GM18505 (cell line): Measurements from ENCODE around the gene ATP6V1B1.

ENCODE experiments used
- ATAC-seq: cut with Tn5 transposase; IDR thresholded peaks from one replicate; pipeline ENCODE4 v1.9.1; 2021; ENCODE audit not compliant: unreplicated experiment
- POLR2A ChIP-seq: IDR thresholded peaks from 4 replicates; pipeline ENCODE4 v1.6.1; 2011; ENCODE audit warnings: borderline replicate concordance; ENCODE audit not compliant: insufficient read depth, insufficient read length; ENCODE audit errors: extremely low read depth

The ATP6V1B1 gene

DNA sequence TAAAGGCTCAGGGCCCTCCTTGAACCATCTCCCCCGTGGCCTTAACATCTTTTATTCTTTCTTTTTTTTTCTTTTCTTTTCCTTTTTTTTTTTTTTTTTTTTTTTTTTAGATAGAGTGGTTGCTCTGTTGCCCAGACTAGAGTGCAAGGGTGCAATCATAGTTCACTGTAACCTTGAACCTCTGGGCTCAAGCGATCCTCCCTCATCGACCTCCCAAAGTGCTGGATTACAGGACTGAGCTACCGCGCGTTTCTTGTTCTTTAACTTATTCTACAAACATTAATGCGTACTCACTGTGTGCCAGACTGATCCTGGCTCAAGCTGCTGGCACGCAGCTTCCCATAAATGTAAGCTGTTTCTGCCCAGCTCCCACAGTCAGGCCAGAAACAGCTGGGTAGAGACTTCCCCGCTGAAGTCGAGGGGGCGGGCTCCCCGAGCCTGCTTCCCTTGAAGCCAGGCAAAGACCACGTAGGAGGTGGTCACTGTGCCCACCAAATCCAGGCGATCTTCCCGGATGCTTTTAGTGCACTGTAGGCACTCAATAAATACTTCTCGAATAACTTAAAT lies 29.2 kb upstream of the ATP6V1B1 start:
- no peak for ATAC-seq
- no peak for TF ChIP-seq POLR2A

DNA sequence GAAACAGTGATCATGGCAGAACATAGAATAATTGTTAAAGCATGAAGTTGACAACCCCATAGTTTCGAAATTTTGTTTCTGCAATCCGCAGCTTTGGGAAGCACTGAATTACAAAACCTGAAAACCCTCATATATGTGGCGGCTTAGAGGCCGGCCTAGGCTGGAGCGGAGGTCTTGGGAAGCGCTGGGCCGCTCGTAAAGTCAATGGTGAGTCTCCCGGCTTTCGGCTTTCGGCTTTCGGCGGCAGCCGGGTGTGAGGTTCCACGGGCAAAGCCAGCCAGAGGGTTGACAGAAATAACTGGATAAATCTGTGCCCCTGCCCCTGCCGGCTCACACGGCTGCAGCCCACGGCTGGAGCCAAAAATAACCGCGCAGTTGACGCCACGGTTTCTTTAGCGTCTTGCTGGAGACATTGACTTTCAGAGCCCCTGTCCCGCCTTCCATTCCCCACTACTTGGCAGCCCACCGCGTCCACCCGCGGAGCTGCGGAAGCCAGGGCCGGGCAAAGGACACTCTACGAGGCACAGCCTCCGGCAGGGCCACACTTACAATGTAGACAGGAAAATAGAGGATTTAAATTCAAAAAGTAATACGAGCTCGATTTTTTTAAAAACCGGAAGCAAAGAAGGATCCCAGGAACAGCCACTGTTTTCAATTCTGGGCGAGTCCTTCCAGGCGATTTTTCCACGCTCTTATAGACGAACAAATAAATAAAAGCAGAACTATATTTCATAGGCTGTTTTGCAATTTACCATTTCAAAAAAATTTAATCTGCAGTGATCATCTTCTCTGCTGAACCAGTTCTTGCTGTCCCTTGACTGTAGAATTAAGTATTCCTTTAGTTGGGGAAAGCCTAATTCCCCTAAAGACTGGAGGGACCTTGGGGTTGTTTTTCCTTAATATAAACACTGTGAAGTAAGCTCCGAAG lies 28.3 kb upstream of the ATP6V1B1 start:
- ATAC-seq = no peak

DNA sequence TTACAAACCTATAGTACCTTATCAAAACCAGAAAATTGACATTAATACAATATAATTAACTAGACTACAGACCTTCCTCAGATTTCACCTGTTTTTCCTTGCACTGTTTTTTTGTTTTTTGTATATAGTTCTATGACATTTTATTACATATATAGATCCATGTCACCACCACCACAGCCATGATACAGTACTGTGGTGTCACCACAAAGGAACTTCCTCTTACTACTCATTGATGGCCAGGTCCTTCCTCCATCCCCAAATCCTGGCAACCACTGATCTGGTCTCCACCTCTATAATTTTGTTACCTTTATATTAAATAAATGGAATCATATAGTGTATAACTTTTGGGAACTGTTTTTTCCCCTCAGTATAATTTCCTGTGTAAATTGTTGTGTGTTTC lies 19.4 kb upstream of the ATP6V1B1 start:
- ATAC-seq = no peak
- TF ChIP-seq POLR2A = no peak

More for the DNA sequence above, 28.3 kb upstream of the ATP6V1B1 start:
- no peak for TF ChIP-seq POLR2A

DNA sequence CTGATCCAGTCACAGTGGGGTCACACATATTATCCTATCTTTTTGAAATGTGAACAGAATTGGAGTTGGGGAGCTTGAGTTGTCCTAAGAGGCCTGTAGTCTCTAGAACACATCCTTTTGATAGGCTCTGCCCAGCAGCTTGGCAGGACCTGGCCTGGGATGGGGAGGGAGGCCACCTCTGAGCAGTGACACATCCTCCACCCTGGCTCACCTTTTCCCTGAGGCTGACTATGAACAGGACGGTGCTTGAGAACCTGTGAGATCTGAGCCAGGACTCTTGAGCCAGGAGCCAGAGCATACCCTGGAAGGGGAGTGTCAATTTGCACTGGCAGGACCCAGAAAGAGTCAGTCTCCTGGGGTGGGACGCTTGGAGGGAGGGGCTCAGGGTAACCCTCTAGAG lies 17.7 kb upstream of the ATP6V1B1 start:
- no peak for ATAC-seq

DNA sequence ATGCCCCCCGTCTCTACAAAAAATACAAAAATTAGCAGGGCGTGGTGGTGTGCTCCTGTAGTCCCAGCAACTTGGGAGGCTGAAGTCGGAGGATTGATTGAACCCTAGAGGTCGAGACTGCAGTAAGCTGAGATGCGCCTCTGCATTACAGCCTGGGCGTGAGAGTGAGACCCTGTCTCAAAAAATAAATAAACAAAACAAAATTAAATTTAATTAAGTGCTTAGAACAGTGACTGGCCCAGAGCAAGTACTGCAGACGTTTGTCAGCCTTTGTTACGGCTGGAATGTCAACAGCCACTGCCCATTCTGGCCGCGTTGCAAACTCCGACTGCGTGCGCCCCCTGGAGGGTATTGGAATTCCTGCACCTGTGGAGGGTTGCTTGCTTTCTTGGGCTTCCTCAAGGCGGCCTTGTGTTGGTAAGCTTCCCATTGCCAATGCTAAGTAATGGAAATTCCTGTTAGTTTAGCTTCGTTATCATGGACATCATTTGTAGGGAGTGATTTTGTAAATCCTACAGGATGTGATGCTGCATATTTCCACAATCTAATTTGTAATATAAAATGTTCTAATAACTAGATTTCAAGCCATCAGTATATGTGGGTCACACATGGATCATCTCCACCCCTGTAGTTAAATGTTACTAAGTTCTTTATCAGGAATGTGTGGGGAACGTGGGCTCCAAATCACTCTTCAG lies 15.9 kb upstream of the ATP6V1B1 start:
- ATAC-seq = peak; percentile 71

More for the DNA sequence above, 17.7 kb upstream of the ATP6V1B1 start:
- no peak for TF ChIP-seq POLR2A

DNA sequence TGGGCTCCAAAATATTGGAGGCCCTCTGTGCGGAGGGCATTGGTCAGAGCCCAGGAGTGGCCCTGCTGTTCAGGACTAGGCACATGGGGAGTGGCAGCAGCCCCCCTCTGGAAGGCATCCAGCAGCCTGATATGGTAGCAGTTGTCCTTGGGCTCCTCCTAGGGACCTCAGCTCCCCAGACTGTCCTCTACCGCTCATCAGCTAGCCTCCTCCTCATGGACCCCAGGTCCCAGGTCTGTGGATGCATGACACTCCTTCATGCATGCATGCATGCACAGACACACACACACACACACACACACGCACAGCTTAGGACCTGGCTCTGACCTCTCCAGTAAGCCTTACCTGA lies 15.4 kb upstream of the ATP6V1B1 start:
- ATAC-seq = no peak
- TF ChIP-seq POLR2A = no peak

More for the DNA sequence above, 15.9 kb upstream of the ATP6V1B1 start:
- no peak for TF ChIP-seq POLR2A

DNA sequence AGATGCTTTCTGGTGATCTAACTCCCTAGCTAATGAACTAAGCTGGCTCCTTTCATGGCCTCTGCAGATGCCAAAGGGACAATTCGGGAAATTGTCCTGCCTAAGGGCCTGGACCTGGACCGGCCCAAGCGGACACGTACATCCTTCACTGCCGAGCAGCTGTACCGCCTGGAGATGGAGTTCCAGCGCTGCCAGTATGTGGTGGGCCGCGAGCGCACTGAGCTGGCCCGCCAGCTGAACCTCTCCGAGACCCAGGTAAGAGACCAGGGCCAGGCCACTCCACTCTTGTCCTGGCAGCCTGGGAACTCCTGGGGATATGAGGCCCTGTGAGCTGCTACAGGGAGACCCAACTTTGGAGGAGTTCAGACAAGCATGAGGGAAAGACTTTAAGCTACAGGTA lies 14.7 kb upstream of the ATP6V1B1 start:
- TF ChIP-seq POLR2A = no peak
- ATAC-seq = no peak

DNA sequence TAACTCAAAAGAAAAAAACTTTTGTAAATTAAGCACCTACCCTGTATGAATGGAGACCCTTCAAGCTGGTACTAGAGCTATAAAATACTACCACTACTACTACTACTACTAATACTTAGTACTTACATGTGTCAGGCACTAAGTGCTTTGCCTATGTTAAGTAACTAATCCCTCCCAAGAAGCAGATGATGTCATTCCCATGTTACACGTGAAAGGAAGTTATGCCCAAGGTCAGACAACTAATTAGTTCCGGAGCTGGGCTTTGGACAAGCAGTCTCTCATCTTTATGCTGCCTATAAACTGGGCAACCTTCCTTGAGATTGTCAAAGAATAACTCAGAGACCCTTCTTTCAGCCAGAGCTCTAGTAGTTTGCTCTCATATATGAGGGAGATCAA lies 13.9 kb upstream of the ATP6V1B1 start:
- ATAC-seq = no peak
- TF ChIP-seq POLR2A = no peak

DNA sequence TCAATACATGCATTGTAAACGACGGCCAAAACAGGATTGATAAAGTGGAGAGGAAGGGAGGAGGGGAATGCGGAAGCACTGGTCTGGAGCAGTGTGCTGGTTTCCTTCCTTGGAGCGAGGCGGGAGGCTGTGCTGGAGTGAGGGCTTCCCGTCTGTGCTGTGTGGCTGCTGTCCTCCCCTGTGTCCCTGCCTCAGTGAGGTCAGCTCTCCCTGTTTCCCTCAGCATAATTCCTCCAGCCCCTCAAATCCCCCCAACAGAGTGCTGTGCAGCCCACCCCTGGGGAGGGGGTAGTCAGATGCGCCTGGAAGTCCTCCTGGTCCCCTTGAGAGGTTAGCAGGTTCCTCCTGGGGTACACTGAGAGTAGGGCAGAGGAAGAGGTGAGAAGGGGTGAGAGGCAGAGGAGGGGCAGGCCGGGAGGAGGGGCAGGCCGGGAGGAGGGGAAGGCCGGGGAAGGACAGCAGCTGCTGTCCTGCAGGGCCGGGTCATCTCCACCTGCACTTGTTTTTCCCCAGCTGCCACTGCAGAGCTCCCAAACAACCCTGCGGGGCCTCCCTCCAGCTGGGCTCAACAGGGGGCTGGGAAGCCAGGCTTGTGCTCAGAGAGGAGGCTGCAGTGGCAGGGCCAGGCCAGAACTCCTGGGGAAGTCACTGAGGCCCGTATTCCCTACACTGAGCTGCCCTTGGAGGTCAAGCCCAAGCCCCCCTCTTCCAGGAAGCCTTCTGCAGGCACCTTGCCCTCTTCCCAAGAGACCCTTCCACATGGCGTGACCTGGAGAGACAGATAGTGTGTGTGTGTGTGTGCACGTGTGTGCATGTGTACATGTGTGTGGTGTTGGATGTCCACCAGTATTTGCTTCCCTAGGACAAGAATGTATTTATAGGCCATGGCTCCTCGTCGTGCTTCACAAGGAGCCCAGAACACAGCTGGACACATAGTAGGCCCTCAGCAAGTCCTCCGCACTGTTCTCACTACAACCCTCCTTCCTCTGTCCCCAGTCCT lies 13.2 kb upstream of the ATP6V1B1 start:
- ATAC-seq = no peak
- no peak for TF ChIP-seq POLR2A

DNA sequence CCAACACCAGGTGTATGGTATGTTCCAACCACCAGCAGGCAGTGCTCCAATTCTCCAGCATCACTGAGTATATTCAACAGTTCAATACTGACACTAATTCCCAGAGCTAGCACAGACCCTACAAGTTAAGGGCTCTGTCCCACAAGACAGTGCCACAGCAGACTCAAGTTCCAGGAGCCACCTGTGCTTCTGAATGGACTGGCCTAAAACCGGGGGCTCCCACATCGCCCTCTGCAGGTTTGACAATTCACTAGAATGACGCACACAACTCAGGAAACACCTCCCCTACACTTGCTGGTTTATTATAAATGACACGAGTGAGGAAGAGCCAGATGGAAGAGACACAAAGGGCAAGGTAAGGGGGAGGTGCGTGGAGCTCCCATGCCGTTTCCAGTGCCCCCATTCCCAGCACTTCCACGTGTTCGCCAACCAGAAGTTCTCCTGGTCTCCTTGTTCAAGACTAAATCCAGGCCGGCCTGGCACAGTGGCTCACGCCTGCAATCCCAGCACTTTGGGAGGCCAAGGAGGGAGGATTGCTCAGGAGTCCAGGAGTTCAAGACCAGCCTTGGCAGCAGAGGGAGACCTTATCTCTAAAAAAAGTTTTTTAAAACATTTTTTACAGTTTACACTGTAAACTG lies 12.2 kb upstream of the ATP6V1B1 start:
- TF ChIP-seq POLR2A = no peak
- no peak for ATAC-seq

DNA sequence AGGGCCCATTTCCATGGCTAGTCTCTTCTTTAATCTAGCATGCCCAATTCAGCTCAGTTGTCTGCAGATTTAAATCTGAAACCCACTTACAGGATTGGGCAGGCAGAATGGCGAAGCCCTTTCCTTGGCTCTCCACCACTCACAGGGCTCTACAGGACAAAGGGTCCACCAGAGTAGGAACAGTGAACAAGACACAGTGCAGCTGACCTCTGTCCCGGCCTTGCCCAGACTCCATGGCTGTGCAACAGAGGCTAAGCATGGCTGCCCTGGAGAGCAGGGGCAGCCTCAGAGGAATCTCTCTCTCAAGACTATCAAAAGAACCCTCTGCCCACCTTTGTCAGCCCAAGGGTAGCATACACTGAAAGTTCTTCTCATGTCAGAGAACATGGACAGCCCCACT lies 9.7 kb upstream of the ATP6V1B1 start:
- ATAC-seq = no peak
- no peak for TF ChIP-seq POLR2A

DNA sequence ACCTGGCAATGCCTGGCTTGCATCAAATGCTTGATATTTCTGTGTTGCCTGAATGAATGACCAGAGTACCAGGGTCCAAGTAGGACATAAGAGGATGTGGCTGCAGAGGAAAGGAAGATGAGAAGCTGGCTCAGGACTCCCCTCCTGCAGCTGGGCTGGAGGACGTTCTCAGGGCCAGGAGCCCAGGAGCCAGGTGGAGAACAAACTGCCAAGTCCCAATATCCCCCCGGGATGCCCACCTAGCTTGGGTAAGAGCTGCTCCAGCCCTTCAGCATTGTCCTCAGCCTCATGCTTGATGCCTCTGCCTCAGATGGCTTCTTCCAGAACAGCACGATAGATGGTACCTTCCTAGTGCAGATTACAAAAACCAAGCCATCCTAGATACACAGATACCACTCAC lies 8.6 kb upstream of the ATP6V1B1 start:
- ATAC-seq = no peak
- TF ChIP-seq POLR2A = no peak

DNA sequence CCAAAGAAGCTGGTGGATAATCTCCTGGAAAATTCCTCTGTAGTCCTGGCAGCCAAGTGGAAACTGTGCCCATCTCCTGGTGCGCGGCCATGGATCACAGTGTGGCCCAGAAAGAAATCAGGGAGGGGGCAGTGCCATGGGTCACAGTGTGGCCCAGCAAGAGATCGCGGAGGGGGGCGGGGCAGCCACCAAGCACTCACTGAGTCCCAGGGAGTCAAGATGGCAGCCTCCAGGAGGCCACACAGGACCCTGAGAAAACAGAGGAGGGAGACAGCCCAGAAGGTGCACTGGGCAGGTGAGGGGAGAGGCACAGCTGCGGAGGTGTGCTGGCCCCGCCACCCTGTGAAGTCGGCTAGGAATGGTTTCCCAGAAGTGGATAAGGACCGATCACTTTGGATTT lies 8.1 kb upstream of the ATP6V1B1 start:
- ATAC-seq = no peak
- no peak for TF ChIP-seq POLR2A

DNA sequence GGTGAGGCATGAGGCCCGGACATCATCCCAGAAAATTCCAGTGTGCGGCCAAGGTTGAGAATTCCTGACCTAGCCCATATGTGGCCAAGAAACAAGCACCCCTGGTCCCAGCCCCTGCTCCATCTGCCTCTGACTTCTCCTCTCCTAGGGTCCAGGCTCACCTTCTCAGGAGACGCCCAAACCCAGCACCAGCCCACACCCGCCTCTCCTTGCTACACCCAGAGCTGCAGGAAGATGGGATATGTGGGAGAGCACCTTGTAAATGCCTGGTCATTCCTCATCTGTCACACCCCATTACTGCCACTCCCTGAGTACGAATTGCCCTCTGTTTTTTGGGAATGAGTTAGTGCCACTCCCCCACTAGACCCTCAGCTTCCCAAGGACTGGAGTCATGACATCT lies 7.3 kb upstream of the ATP6V1B1 start:
- ATAC-seq = no peak
- TF ChIP-seq POLR2A = no peak
